Panc1 (cell line): ENCODE measurements around the gene NECAB2. TPM values are rescaled to one million over a fixed set of nuclear protein-coding genes. Genes with fewer than 3 reads are reported as not detected.

Experiments used
- ATAC-seq: fragments of 200-7000 bp; cut with Tn5 transposase; 2 replicates; pipeline ENCODE4 v1.9.1; 2020; ENCODE audit warnings: mild to moderate bottlenecking, moderate library complexity
- BruUV-seq: library from RNA; stranded (reverse); fragments of 400-500 nt; replicated peaks from 2 replicates; lab custom pipeline; 2021; lab: Mats Ljungman, UMichigan
- CTCF ChIA-PET: fragments of 300-600 bp; sonication (Branson Sonifier 250); formaldehyde crosslinking; loops from one replicate; lab custom pipeline; 2022; ENCODE audit warnings: antibody characterized with exemption; lab: Charles Lee
- POLR2A ChIA-PET: fragments of 300-600 bp; sonication (Branson Sonifier 250); formaldehyde crosslinking; loops from one replicate; lab custom pipeline; 2022; ENCODE audit warnings: antibody characterized with exemption; lab: Charles Lee
- DNase-seq: peaks from one replicate; pipeline ENCODE4 v3.0.0-alpha.2; 2010; ENCODE audit warnings: low read depth, low spot score
- H3K27ac ChIP-seq: 2 replicates; pipeline ENCODE4 v1.5.1; 2011; ENCODE audit warnings: mild to moderate bottlenecking, low read length, inconsistent platforms
- H3K27me3 ChIP-seq: fragments of 200-500 bp; sonication (Bioruptor generic); 2 replicates; pipeline ENCODE4 v1.6.0; 2014; ENCODE audit warnings: low read length, inconsistent platforms; ENCODE audit not compliant: control insufficient read depth, insufficient read depth
- H3K36me3 ChIP-seq: fragments of 200-500 bp; sonication (Bioruptor generic); 2 replicates; pipeline ENCODE4 v1.5.1; 2014; ENCODE audit warnings: inconsistent platforms, mild to moderate bottlenecking, low read length, moderate library complexity; ENCODE audit not compliant: control insufficient read depth, insufficient read depth
- H3K4me1 ChIP-seq: 2 replicates; pipeline ENCODE4 v1.5.1; 2011; ENCODE audit warnings: inconsistent platforms, mild to moderate bottlenecking, low read length, moderate library complexity; ENCODE audit not compliant: control insufficient read depth, insufficient read depth
- H3K4me3 ChIP-seq, 2 experiments: 2 replicates each; pipeline ENCODE4 v1.5.1; 2011 to 2012; ENCODE audit warnings: low read depth in 2 of 2, low read length in 2 of 2, mild to moderate bottlenecking in 2 of 2, inconsistent platforms in 1 of 2, moderate library complexity in 1 of 2
- H3K9me3 ChIP-seq: fragments of 200-500 bp; sonication (Bioruptor generic); 2 replicates; pipeline ENCODE4 v1.5.1; 2014; ENCODE audit warnings: low read depth, mild to moderate bottlenecking, inconsistent platforms, low read length, moderate library complexity; ENCODE audit not compliant: control insufficient read depth, insufficient read depth
- POLR2AphosphoS5 ChIP-seq: IDR thresholded peaks from 2 replicates; pipeline ENCODE4 v1.6.1; 2012; ENCODE audit warnings: mild to moderate bottlenecking, low read depth, low read length, moderate library complexity
- SIN3A ChIP-seq: IDR thresholded peaks from 2 replicates; pipeline ENCODE4 v1.6.1; 2012; ENCODE audit warnings: low read depth, mild to moderate bottlenecking, low read length, moderate library complexity, borderline replicate concordance; ENCODE audit not compliant: insufficient read depth
- TCF7L2 ChIP-seq: IDR thresholded peaks from 2 replicates; pipeline ENCODE4 v1.6.1; 2011; ENCODE audit warnings: mild to moderate bottlenecking, low read depth, low read length, inconsistent platforms
- in situ Hi-C: cut with HindIII; loops from 2 replicates; pipeline ENCODE4 v1.10.0; 2016; ENCODE audit warnings: low sequenced_read_pairs, low pct_unique_long_range_greater_than_20kb
- intact Hi-C: fragments of 100-400 bp; cut with micrococcal nuclease; formaldehyde crosslinking; loops from one replicate; pipeline ENCODE4 v1.10.0; 2022; ENCODE audit not compliant: unreplicated experiment
- total RNA-seq: library from RNA; stranded (reverse); gene quantifications from one replicate; pipeline ENCODE4 v1.2.1, GENCODE V29; 2021; ENCODE audit not compliant: unreplicated experiment
- TF ChIP-seq, protein P1 (sequence below): fragments of 450-650 bp; IDR thresholded peaks from 2 replicates; pipeline ENCODE4 v1.5.1; 2017; ENCODE audit warnings: mild to moderate bottlenecking
- TF ChIP-seq, protein P2 (sequence below), 2 experiments: IDR thresholded peaks; 2 replicates each; pipeline ENCODE4 v1.6.1; 2011 to 2012; ENCODE audit warnings: low read depth in 2 of 2, control low read depth in 1 of 2, low read length in 1 of 2, mild to moderate bottlenecking in 1 of 2, moderate library complexity in 1 of 2; ENCODE audit not compliant: insufficient read depth in 1 of 2

The NECAB2 gene
- total RNA-seq, 1 experiment from 2014 or later = 0.33 TPM

DNA sequence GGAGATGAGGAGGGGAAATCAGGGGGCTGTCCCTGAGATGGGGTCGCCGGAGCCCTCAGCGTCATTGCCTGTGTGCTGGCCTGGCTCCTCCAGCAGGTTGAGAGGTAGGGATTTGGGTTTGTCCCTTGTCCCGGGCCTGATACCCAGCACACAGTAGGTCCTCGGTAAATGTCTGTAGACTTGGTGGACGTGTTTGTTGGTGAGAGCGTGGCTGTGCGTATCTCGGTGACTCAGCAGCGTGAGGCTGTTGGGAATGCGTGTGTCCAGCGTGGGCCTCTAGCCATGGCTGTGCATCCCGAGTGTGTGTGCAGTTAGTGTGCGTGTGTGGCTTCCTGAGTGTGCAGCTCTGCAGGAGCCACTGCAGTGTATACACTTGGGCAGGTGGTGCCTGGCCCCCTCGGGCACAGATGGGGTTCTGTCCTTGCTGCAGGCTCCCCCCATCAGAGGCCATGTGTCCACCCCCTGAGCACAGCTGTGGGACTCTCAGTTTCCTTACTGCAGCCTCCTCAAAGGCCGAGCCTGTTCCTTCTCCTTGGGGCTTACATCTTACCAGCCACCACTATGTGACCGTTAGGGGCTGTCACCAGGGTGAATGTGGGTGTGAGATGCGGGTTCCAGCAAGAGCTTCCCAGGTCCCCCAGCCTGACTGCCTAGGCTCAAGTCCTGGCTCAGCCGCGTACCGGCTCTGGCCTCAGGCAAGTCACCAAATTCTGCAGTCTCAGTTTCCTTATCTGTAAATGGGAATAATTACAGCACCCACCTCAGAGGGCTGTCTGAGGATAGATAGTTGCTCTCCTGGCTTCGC, 5.7 kb downstream of the NECAB2 start:
- in situ Hi-C loops (no loop called here), intact Hi-C loops (no loop called here)
- ChIA-PET CTCF (no interaction called here), POLR2A (no interaction called here)
- no peak for DNase-seq
- H3K4me1 ChIP-seq = no peaks in the 10 kb centered on the region
- H3K9me3 ChIP-seq = no peaks in the 10 kb centered on the region
- no peak for ATAC-seq
- no TSS peak for BruUV-seq
- no peaks in the 10 kb centered on the region for H3K27me3 ChIP-seq
- H3K4me3 ChIP-seq = no peak overlapping the region
- no peak overlapping the region for H3K27ac ChIP-seq
- H3K36me3 ChIP-seq = no peaks in the 10 kb centered on the region
- TF ChIP-seq TCF7L2 (no peak), SIN3A (no peak), POLR2AphosphoS5 (no peak)
- TF ChIP-seq, protein P1, sequence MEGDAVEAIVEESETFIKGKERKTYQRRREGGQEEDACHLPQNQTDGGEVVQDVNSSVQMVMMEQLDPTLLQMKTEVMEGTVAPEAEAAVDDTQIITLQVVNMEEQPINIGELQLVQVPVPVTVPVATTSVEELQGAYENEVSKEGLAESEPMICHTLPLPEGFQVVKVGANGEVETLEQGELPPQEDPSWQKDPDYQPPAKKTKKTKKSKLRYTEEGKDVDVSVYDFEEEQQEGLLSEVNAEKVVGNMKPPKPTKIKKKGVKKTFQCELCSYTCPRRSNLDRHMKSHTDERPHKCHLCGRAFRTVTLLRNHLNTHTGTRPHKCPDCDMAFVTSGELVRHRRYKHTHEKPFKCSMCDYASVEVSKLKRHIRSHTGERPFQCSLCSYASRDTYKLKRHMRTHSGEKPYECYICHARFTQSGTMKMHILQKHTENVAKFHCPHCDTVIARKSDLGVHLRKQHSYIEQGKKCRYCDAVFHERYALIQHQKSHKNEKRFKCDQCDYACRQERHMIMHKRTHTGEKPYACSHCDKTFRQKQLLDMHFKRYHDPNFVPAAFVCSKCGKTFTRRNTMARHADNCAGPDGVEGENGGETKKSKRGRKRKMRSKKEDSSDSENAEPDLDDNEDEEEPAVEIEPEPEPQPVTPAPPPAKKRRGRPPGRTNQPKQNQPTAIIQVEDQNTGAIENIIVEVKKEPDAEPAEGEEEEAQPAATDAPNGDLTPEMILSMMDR = no peak
- TF ChIP-seq, protein P2, sequence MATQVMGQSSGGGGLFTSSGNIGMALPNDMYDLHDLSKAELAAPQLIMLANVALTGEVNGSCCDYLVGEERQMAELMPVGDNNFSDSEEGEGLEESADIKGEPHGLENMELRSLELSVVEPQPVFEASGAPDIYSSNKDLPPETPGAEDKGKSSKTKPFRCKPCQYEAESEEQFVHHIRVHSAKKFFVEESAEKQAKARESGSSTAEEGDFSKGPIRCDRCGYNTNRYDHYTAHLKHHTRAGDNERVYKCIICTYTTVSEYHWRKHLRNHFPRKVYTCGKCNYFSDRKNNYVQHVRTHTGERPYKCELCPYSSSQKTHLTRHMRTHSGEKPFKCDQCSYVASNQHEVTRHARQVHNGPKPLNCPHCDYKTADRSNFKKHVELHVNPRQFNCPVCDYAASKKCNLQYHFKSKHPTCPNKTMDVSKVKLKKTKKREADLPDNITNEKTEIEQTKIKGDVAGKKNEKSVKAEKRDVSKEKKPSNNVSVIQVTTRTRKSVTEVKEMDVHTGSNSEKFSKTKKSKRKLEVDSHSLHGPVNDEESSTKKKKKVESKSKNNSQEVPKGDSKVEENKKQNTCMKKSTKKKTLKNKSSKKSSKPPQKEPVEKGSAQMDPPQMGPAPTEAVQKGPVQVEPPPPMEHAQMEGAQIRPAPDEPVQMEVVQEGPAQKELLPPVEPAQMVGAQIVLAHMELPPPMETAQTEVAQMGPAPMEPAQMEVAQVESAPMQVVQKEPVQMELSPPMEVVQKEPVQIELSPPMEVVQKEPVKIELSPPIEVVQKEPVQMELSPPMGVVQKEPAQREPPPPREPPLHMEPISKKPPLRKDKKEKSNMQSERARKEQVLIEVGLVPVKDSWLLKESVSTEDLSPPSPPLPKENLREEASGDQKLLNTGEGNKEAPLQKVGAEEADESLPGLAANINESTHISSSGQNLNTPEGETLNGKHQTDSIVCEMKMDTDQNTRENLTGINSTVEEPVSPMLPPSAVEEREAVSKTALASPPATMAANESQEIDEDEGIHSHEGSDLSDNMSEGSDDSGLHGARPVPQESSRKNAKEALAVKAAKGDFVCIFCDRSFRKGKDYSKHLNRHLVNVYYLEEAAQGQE (IDR thresholded peaks at IDR 0.05; ENCODE audit: insufficient read depth in 1 of 2, low read depth in 2 of 2, low read length in 1 of 2) = no peak

- Histone ChIP-seq H3K9me3 (no peaks in the 10 kb centered on the region), H3K27ac (no peak overlapping the region), H3K27me3 (no peaks in the 10 kb centered on the region), H3K4me1 (no peaks in the 10 kb centered on the region), H3K36me3 (no peaks in the 10 kb centered on the region), H3K4me3 (no peak overlapping the region)
- BruUV-seq = no TSS peak
- intact Hi-C loops = no loop called here
- DNase-seq (no peak), ATAC-seq (no peak)
- TF ChIP-seq, protein P2 (IDR thresholded peaks at IDR 0.05; ENCODE audit: insufficient read depth in 1 of 2, low read depth in 2 of 2, low read length in 1 of 2) = no peak
- TF ChIP-seq, protein P1 = no peak
- TF ChIP-seq POLR2AphosphoS5 (no peak), SIN3A (no peak), TCF7L2 (no peak)
- CTCF ChIA-PET = no interaction called here
- in situ Hi-C loops = no loop called here
- POLR2A ChIA-PET = no interaction called here
These were observed 6.4 kb downstream of the NECAB2 start for GRCh38 chr16:83974475-83974874.
